HG02943 (cell line): ENCODE measurements around the gene TDRD5.
"Not testable (repeated sequence)": the region's sequence is repeated elsewhere in the genome, so short reads cannot be mapped to it uniquely, and the experiment has no call there.

Source experiments
- ATAC-seq: cut with Tn5 transposase; IDR thresholded peaks from one replicate; pipeline ENCODE4 v1.9.1; 2021; ENCODE audit warnings: mild to moderate bottlenecking, low read depth, moderate library complexity; ENCODE audit not compliant: unreplicated experiment

The TDRD5 gene

DNA sequence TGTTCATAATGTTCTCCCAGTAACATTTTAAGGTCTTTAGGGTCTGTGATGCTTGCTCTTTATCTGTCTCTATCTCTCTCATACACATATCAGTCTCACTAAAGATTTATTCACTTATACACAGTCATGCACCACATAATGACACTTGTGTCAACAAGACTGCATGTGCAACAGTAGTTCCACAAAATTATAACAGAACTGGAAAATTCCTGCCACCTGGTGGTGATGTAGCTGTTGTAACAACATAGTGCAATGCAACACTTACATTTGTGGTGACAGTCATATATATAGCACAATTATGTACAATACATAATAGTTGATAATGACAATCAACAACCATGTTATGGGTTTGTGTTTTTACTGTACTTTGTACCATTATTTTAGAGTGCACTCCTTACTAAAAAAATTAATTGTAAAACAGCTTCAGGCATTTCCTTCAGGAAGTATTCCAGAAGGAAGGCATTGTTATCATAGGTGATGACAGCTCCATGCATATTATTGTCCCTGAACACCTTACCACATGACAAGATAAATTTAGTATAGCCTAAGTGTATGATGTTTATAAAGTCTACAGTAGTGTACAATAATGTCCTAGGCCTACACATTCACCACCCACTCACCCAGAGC, 8.1 kb downstream of the TDRD5 start:
- no peak for ATAC-seq

DNA sequence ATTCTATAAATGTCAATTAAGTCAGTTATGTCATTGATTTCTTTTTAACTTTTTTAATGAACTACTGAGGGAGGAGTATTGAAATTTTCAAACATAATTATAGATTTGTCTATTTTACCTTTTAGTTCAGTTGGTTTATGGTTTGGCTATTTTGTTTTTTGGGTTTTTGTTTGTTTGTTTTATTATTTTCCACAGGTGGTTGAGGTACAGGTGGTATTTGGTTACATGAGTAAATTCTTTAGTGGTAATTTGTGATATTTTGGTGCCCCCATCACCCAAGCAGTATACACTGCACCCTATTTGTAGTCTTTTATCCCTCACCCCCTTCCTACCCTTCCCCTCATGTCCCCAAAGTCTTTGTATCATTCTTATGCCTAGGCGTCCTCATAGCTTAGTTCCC, 9.5 kb downstream of the TDRD5 start:
- no peak for ATAC-seq

DNA sequence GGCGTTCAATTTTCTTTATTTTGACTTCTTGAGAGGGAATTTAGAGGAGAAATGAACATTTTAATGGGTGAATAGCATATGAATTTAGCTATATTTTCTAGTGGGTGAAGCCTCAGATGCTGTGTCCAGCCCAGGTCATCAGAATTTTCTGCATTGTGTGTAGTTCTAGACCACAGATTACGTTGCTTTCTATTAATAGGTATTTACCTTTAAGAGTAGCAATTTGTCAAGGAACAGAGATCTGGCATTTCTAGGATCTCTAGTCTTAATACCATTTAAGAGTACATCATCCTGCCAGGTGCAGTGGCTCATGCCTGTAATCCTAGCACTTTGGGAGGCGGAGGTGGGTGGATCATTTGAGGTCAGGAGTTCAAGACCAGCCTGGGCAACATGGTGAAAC, 20.7 kb downstream of the TDRD5 start:
- no peak for ATAC-seq

DNA sequence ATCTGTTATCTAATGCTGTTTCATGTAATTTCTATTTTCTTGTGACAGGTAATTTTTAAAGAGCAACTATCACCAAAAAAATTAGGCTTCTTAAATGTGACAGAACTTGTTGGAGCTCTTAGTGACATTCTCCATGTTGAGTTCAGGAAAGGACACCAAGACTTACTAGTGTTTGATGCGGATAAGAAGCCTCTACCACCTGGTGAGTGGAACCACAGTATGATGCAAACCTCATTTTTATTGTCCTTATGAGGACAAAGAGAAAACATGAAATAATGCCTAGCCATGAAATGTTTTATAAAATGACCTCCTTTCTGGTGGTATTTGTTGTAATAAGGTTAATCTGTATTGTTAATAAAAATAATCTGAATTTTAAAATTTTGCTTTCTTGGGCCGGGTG, 39.1 kb downstream of the TDRD5 start:
- no peak for ATAC-seq

DNA sequence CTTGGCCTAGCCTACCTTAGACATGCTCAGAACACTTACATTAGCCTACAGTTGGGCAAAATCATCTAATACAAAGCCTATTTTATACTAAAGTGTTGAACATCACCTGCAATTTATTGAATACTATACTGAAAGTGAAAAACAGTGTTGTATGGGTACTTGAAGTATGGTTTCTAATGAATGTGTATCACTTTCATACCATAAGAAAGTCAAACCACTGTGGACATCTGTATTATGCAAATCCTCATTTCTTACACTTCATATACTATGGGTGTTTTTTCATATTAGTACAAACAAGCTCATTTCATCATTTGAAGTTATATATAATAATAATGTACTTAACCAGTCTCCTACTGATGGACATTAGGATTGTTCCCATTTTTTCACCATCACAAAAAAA, 41.2 kb downstream of the TDRD5 start:
- ATAC-seq, result peak; percentile 88

DNA sequence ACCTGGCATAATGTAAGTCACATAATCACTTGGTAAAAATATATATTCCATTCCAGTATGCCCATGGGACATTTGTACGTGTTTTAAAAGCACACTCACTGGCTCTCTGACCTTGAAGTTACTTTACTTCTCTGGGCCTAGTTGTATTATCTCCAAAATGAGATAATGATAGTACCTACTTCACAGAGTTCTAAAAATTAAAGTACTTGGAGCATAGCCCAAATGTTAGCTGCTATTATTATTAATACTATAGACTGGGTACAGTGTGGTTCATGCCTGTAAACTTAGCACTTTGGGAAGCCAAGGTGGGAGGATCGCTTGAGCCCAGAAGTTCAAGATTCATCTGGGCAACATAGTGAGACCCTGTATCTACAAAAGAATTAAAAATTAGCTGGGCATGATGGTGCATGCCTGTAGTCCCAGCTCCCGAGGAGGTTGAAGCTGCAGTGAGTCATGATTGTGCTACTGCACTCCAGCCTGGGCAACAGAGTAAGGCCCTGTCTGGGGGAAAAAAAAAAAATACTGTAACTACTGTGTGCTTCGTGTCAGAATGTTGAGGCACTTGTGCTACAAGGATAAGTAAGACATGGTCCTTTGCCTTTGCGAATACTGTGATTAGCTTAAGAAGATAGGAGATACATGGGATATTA, 45.7 kb downstream of the TDRD5 start:
- ATAC-seq, result no peak

DNA sequence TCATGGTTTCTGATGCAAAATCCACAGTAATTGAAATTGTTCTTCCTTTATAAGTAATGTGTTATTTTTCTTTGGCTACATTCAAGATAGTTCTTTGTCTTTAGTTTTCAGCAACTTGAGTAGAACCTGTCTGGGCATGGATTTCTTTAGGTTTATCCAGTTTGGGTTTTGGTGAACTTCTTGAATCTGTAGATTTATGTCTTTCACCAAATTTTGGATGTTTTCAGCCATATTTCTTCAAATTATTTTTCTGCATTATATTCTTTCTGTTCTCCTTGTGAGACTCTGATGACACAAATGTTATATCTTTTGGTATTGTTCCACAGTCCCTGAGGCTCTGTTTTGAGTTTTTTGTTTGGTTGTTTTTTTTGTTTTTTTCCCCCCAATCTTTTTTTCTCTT, 69.4 kb downstream of the TDRD5 start:
- ATAC-seq, result no peak

DNA sequence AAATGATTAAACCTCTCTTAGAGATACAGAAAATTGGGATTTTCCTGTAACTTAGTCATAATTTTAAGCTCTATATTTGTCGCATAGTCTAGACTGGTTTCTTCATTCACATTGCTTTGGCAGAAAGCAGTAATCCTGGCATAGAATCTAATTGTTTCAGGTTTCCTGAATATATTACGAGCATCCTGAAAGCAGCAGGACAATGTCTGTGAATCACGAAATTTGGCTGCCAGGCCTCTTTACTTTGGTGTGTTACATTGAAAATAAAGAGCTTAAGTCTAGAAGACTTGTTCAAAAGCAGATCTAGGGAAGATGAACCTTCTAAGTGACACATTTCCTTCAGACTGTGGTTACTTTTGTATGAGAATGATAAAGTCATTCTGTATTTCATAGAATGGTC, 72.2 kb downstream of the TDRD5 start:
- no peak for ATAC-seq

DNA sequence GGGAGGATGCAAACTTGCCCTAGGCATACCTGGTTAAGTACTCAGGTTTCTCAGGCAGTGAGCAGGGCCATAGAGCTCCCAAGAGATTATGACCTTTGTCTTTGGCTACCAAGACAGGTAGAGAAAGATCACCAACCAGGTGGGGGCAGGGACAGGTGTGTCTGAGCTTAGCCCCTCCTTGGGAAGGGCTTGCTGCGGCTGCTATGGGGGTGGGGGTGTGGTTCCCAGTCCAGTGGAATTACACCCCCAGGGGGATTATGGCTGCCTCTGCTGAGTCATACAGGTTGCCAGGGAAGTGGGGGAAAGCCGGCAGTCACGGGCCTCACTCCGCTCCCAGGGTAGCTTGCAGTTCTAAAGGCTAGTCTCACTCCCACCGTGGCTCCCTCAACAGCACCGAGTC, 86.2 kb downstream of the TDRD5 start:
- no peak for ATAC-seq

DNA sequence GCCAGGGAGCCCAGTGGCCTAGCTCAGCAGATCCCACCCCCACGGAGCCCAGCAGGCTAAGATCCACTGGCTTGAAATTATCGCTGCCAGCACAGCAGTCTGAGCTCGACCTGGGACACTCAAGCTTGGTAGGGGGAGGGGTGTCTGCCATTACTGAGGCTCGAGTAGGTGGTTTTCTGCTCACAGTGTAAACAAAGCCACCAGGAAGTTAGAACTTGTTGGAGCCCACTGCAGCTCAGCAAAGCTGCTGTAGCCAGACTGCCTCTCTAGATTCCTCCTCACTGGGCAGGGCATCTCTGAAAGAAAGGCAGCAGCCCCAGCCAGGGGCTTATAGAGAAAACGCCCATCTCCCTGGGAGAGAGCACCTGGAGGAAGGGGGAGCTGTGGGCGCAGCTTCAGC, 102.9 kb downstream of the TDRD5 start:
- ATAC-seq, result not testable (repeated sequence)

DNA sequence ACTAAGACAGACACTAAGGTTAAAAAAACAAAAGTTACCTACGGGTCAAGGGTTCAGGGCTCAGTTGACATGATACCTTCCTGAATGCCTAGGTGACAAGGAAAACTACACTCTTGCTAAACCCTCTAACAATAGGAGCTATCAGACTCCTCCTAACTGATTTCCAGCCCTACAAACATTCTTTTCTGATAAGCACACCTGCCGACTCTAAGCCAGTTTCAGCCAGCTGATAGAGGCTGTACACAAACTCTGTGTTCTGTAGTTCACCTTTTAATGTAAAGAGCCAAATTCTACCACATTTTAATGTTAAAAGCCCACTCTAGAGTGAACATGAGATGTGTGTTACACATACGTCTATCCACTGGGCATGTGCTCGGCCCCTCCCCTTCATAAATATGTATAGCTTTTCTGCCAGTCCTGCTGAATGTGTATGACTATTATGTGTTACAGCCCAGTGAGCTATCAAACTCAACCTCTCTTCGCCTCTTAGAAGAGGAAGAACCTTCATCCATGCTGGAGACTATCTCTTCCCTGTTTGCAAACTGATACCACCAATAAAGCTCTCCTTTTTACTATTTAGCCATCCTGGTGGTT, 111.4 kb downstream of the TDRD5 start:
- ATAC-seq, result no peak

DNA sequence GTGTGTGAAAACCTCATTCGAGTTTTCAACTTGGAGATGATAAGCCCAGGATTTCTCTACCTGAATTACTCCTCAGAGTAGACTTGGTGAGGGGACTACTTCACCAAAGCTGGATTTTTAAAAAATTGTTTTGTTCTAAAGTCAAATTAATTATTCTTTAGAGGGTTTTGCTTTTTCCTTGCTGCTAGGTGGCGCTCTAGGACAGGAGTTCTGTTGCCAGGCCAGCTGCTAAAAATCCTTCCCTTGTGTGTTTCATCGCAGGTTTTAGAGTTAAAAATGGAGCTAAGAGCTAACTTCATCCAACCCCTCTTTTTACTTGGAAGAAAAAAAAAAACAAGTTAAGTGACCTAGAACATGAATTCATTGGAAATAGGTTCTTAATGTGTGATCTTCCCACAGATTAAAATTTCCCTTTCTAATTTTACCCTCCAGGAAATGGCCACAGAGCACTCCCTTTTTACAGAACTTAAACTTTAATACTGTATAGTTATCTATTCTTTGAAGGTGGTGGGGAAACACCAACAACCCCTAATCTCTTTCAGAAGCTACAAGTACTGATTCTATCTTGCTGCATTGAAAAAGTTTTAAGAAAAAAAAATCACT, 114.8 kb downstream of the TDRD5 start:
- ATAC-seq, result no peak

DNA sequence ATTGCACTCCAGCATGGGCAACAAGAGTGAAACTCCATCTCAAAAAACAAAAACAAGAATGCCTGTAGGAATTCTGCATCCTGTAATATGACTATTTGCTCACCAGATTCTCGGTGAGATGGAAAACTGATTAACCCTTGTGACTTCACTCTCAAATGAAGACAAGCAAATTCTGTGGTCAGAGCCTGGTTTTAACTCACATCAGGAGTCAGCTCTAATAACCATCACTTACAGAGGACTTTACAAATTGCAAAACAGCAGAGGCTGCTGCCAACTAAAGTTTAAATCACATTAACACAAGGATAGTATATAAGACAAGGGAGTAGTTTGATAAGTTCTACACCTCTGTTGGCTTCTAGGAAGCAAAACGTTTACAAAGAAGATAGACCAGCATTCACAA, 115.8 kb downstream of the TDRD5 start:
- no peak for ATAC-seq

DNA sequence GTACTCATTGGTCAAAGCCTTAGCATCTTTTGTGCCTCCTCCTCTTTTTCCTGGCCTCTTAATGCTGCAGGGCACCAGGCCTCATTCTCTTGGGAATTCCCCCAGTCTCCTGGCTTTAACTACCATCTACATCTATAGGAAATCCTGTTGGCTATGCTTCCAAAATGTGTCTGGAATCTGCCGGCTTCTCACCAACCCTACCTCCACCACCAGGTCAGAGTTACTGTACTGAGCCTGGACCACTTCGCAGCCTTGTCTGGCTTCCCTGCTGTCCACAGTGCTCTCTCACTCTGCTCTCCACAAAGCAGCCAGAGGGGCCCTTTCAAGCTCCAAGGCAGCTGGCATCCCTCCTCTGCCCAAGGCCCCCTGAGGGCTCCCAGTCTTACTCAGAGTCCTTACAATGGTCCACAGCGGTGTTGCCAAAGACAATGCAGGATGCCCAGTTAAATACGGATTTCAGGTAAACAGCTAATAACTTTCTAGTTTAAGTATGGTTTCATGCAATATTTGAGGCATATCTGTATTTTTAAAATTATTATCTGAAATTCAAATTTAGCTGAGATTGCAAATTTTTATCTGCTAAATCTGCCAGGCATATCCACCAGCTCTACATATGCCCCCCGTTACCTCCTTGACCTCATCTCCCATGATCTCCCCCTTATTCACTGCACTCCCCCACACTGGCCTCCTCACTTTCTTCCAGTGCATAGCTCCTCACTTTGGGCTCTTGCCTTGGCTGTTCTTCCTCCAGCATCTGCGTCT, 117.0 kb downstream of the TDRD5 start:
- no peak for ATAC-seq

DNA sequence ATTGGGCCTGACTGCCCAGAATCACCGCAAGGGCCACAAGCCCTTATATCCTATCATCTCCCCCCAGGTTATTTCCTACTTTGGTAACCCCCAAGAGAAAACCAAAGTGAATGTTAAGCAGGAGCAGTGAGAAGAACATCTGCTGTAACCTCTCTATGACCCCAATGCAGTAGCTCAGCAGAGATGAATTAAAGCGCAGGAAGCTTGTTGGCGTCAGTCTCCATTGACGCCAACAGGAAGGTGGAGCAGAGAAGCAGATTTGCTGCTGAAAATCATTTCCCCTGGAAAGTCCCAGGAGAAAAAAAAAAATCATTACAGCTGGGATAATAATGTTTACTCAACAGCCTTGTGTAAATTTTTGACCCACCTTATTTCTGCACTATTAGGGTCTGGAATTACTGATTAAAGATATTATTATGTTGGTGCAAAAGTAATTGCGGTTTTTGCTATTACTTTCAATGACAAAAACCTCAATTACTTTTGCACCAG, 118.3 kb downstream of the TDRD5 start:
- ATAC-seq, result peak; percentile 70

DNA sequence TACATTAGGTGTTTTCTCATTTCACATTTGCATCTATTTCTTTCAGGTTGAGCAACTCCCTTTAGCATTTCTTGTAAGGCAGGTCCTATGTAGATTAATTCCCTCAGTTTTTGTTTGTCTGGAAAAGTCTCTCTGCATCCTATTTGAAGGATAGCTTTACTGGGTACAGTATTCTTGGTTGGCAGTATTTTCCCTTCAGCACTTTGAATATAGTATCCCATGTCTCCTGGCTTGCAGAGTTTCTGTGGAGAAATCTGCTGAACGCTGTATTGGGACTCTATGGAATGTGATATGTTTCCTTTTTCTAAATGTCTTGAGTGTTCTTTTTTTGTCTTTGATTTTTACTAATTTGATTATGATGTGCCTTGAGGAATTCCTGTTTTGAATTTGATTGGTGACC, 122.5 kb downstream of the TDRD5 start:
- ATAC-seq, result no peak

DNA sequence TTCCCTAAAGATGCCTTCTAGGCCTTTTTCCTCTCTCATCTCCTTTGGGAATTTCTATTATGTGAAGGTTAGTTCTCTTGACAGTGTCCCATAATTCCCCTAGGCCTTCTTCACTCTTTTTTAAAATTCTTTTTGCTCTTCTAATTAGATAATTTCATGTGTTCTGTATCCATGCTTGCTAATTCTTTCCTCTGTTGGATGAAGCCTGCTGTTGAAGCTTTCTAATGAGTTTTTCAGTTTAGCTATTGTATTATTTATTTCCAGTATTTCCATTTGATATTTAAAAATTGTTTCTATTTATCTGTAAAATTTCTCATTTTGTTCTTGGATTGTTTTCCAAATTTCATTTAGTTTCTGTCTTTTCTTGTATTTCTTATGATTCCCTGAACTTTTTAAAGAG, 123.0 kb downstream of the TDRD5 start:
- no peak for ATAC-seq

DNA sequence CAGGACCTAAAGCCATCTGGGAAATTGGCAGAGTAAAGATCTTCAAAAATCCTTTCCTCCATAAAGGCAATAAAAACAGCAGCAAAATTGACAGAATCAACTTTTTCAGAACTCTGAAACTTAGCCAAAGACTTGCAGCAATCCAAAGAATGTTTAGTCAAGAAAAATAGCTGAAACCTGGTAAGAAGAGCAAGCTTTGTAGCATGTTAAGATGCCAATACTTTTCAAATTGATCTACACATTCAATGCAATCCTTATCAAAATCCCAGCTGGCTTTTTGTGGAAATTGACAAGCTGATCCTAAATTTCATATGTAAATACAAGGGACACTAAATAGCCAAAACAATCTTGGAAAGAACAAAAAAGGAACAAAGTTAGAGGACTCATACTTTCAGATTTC, 127.6 kb downstream of the TDRD5 start:
- ATAC-seq, result no peak

DNA sequence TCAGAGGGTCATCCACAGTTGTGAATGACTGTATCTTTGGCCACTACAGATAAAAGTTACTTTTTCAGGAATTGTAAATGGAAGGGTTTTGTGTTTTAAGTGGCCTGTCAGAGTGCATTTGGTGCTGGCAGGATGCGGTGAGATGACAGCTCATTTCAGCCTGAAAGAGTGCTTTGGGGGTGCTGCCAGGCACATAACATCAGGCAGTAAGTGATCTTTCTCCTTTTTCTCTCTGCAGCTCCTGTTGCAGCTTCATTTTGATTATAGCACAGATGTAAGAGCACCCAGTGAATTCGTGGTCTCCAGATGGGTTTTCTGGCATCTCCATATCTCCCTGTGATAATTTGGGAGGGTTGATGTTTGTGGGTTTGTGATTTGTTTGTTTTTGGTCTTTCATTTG, 136.6 kb downstream of the TDRD5 start:
- no peak for ATAC-seq

DNA sequence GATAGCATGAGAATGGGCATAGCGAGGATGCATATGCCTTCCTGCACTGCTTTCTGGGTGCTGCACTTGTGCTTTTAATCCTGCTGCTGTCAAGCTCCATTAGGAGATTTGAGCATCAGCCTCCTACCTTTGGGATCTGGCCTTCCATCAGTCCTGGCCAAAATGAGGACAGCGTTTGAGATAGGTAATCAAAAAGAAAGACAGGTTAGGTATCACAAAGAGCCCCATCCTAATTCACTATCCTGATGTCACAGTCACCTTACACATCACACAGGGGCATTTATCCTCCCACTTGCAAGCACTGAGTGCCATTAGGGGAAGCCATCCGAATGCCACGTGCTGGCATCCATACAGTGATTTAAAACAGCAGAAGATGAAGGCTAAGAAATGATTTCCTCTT, 138.2 kb downstream of the TDRD5 start:
- ATAC-seq, result no peak

DNA sequence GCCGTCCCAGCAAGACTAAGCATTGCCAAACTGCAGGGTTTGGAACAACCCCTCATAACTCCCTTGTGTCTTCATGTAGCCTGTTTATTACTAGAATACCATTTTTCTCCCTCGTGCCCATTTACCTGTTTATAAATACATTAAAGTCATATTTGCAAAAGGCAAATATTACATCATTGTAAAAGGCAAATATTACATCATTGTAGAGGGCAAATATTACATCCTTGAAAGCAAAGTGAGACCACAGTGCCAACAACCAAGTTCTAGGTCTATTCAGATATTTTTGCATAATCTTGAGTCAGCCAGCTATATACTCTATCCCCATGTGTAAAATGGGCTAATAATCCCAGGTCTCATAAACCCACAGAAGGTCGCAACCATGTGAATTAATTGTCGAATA, 140.0 kb downstream of the TDRD5 start:
- ATAC-seq, result no peak
